ENCODE data around the gene KLHL29.

The KLHL29 gene

DNA sequence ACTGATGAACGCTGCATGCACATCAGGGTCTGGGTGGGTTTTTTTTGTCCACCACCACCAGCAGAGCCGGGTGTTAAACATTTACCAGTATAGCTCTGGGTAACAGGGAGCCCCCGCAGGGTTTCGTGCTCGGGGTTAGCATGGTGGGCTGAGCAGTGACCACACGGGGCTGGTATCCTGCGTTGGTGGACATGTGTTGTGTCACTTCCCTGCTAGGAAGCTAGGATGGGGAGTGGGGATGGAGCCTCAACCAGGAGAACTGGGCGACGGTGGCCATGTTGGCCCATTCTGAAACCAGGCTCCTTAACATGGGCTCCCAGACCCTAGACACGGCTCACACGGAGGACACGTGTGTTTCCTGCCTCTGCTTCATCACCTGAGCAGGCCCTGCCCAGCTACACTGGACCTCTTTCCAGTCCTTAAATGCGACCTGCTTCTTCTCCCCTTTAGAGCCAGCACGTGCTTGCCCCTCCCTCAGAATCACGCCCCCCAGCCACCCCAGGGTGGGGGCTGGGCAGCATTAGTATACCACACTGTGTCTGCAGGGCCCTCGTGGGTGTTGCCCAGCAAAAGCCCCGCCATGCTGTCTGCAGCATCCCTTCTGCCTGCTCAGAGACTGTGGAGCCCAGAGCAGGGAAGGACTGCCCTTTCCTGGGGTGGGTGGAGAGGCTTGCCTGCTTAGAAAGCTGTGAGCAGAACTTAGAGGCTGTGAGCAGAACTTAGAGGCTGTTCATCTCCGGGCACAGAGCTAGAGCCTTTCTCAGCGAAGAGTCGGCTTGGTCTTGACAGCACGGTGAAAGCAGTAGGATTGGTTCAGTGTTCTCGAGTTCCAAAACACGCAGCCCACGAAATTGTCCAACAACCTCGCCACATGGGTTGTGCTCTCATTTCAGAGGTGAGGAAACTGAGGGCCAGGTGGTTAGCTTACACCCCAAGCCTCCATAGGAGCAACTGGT is 142.1 kb downstream of the KLHL29 start:
- no peak overlapping the region for H3K4me3 ChIP-seq (ENCODE audit: low read depth, low read length)

DNA sequence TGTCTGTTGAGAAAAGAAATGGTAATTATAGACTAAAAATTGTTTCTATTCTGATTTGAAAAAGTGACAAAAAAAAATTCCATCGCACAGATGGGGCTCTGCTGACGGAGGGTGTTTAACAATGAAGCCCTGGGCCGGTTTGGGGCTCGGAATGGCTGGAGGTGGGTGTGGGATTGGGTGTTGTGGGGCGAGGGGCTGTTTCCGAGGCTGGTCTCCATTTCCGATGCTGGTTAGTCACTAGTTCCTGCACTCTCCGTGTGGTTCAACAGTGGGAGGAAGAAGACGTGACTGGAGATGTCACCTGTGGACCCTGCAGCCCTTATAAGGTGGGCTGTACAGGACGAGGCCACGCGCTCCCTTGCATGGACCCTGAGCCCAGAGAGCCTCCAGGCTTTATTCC is 143.2 kb downstream of the KLHL29 start:
- no peak overlapping the region for H3K4me3 ChIP-seq (ENCODE audit: low read depth, low read length)

DNA sequence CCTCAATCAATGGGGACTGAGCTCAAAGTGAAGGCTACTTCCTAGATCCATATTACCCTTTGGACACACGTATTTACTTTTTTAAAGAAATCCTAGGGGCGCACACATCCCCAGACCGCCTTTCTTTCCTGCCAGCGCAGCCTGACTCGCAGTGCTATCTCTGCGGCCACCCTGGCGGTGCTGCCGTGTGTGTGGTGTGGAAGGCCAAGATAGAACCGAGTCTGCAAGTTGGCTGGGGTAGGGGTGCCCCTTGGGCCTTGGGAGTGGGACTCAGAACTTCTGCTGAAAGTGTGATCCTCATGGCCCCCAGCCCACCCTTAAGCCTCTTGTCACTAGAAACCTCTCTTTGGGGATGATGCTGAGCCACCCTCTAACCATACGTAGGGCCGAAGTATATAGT is 143.7 kb downstream of the KLHL29 start:
- no peak overlapping the region for H3K4me3 ChIP-seq (ENCODE audit: low read depth, low read length)

DNA sequence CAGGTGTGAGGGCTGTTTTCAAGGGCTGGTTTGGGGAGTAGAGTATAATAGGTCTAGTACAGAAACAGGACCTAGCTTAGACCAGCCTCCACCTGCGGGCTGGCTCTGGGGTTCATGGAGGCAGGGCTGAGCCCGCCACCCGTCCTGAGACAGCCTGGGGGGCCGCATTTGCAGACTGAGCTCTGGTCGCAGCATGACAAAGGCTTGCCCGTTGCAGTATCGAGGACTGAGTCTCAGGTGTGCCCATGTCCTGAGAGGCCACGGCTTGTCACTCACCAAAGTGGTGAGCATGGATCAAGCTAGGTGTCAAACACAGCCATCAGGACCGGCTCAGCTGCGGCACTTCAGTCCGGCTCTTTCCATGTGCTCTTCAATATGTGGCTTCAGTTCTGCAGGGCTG is 144.7 kb downstream of the KLHL29 start:
- H3K4me3 ChIP-seq (ENCODE audit: low read depth, low read length), result no peak overlapping the region

DNA sequence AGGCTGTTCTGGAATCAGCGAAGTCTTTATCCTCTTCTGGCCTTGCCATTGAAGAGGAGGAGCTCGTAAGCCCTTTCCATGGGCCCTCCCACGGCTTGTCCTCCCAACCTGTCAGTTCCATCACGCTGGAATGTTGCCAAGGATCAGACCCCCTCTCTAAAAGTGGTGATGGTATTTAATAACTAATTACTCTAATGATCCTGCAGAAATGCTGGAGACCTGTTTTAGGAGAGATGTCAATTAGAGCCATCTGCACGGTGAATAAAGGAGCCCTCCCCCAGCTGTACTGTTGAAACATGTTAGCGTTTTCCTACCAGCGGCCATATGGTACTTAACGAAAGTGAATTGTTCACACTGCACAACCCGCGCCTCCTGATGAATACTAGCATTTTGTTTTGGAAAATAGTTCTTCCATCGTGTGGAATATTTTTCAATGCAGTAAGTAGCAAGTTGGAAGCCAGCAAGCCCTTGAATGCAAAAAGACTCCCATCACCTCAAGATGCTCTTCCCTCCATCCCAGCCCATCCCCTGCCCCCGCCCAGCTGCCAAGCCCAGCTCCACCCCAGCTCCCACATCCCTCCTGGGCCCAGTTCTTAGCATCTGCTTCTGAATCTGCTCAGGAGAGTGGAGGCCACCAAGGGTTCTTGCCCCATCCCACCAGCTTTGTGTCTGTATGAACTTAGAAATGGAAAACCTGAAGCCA is 145.4 kb downstream of the KLHL29 start:
- H3K4me3 ChIP-seq (ENCODE audit: low read depth, low read length), result no peak overlapping the region

- H3K4me3 ChIP-seq (ENCODE audit: low read depth, low read length), result no peak overlapping the region
Observed at GRCh38 chr2:23530909-23531276, 145.9 kb downstream of the KLHL29 start.

DNA sequence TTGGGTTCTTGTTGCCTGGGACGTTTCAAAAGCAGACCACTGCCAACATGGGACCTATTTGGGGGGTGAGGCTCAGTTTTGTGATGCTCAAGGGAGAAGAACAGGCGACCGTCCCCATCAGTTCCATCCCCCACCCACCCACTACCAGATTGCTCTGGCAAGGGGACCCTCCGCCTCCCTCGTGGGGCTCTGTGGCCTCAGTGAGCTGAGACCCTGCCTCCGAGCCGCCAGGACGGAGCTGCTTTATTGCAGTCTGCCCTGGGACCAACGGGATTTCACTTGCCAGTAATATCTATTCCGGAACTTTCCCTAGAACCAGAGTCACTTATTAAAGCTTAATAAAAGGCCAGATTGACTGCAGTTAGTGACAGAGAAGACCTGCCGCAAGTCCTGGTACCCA is 146.3 kb downstream of the KLHL29 start:
- H3K4me3 ChIP-seq (ENCODE audit: low read depth, low read length), result no peak overlapping the region

DNA sequence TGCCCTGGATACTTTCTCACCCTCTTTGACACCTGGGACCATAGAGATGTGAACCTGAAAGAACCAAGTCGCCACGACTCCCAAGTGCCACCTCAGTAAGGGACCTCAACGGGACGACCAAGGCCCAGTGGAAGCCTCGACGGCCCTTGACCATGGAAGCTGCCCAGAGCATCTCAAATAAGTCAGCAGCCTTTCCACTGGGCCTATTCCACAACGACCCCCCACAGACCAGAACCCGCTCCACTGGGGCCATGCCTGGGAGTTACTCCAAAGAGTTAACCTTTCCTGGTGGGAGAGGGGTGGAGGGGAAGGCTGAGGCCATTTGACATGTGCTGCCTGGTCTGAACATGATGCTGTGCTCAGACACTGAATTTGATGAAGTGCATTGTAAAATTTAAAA is 146.9 kb downstream of the KLHL29 start:
- no peak overlapping the region for H3K4me3 ChIP-seq (ENCODE audit: low read depth, low read length)

DNA sequence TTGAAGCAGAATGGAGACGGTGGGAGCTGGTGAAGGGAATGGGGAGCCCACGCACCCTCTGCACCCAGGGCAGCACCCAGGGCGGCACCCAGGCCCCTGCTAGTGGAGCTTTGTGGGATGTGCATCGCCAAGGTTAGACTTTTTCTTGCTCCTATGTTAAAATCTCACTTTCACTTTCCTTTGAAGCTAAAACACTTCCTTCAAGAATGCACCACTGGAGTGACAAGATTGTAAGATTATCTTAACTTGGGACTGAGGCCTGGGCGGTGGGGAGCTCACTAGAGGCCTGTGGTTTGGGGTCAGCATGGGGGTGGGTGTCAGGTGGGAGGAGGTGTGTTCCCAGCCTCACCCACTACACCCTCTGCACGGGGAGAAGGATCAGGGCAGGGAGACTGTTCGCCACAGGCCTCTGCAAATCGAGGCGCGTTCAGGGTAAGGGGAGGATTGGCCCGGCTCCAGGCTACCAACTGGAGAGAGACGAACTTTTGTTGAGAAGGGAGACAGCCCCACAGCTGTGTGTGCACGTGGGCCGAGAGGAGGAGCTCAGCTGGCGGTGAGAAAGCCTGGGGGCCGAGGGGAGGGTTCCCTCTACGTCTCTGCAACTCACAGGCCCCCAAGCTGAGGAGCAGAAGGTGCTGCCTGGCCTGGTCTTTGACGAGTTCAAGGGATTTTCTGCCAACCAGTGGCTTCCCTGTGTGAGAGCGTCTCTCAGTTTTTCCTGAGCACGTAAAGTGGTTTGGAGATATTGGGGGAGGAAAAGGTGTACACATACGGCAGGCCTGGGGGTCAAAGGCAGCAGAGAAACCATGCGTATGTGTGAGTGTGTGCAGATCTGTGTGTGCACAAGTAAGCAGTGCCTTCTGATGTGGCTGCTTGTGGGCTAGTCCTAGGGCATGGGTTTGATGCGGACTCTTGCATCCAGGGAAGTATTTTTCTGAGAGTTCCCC is 147.7 kb downstream of the KLHL29 start:
- no peak overlapping the region for H3K4me3 ChIP-seq (ENCODE audit: low read depth, low read length)

GRCh38 chr2:23533338-23533695 is 148.3 kb downstream of the KLHL29 start:
- H3K4me3 ChIP-seq (ENCODE audit: low read depth, low read length), result no peak overlapping the region

- no peak overlapping the region for H3K4me3 ChIP-seq (ENCODE audit: low read depth, low read length)
Observed at GRCh38 chr2:23534771-23535170, 149.8 kb downstream of the KLHL29 start.

GRCh38 chr2:23536326-23536725 is 151.3 kb downstream of the KLHL29 start:
- no peak overlapping the region for H3K4me3 ChIP-seq (ENCODE audit: low read depth, low read length)

DNA sequence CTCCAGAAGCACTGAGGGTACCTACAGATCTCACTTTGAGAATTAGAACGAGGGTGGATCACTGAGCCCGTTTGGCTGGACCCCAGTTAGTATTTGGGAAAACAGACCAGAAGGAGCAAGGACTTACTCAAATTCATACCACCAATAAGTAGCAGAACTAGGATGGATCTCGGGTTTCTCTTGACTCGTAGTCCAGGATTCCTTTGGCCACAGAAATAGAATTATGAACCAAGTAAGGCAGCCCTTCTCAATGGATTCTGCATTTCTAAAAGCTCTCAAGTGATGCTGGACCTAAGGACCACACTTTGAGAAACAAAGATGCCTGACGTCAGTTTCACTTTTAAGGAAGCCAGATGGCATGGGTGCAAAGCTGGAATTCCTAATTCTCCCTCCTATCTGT is 153.0 kb downstream of the KLHL29 start:
- H3K4me3 ChIP-seq (ENCODE audit: low read depth, low read length), result no peak overlapping the region

DNA sequence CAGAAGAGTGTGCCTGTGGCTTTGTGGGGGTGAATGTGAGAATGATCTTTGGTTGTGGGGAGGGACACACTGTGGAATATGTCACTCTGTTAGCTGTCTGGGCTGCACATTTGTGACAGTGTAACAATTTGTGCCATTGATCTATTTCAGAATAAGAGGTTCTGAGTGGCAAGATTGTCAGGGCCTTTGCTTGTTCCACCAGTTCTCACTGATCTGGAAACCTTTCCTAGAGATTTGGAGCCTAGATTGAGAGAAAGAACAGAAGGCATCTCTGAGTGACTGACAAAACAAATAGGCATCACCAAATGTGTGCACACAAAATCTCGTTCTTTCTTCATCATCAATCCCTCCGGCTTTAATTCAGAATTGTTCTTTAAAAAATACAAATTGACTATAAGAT is 153.6 kb downstream of the KLHL29 start:
- H3K4me3 ChIP-seq (ENCODE audit: low read depth, low read length), result no peak overlapping the region

DNA sequence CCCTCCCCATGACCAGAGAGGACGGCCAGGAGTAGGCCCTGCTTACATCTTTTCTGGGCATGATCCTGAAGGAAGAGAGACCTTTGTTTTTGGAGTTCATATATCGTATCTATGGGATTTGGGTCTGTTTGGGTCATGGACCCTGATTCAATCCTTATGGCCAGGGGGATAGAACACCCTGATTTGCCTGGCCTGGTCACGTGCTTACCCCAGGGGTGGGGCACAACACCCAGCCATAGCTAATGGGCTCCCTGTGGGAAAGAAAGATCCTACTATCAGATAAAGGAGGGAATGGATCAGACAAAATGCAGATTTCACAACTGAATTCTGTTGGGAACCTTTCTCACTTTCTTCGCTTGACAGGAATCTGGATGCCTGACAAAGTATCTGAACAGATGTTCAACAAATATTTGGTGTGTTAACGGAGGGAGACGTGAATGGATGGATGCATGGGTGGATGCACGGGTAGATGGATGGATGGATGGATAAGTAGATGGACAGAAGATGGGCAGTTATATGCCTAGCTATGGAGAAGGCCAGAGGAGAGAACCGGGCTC is 155.9 kb downstream of the KLHL29 start:
- H3K4me3 ChIP-seq (ENCODE audit: low read depth, low read length), result no peak overlapping the region

DNA sequence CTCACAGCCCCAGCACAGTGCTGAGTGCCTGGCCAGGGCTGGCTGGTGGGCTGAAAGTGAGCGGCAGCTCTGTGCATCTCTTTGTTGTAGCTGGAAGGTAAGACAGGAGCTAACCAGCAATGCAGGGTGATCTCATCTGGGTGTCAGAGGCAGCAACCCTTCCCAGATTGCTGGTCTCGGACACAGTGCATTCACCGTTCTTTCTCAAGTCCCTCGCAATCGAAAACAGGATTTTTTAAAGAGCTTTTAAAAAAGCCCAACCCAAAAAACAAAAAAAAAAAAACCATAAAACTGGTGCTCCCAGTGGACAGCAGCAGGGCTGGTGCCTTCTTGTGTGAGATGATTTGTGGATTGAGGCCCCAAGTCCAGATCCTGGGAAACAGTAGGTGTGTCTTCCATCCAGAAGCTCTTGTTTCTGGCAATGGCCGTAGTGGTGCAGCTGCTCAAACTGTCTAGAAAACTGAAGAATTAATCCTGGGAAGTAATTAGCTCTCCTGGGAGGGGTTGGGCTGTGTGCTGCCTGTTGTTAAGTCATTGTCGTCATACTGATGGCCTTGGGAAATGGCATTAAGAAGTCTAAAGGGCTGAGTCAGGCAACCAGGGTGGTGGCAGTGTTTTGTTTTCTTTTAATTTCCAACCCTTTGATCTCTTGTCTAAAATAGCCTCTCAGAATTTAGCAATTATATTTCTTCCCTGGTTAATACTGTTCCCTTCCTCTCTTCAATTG is 156.7 kb downstream of the KLHL29 start:
- H3K4me3 ChIP-seq (ENCODE audit: low read depth, low read length), result no peak overlapping the region

DNA sequence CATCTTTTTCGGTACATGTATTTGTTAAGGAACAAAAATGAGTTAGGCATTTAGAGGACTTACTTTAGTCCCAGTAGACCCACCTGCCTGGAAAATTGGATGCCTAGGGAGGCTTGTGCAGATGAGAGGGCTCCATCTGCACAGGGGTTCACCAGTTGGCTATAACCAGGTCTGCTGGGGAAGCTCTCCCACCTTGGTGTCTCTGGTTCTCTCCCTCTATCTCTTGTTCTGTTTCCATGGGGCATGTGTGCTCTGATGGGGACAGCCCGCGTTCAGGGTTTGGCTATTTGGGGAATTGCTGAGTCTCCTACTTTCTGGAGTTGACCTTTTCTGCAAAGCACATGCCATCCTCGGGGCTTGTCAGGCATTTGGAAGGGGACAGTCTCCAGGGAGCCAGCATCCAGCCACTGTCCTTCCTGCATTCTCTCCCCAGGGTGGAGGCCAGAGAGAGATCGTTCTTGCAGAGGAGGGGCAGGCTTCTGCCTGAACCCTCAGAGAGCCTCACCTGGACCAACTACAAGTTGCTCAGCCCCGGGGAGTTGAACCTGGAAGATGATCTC is 157.3 kb downstream of the KLHL29 start:
- H3K4me3 ChIP-seq (ENCODE audit: low read depth, low read length), result no peak overlapping the region

GRCh38 chr2:23543302-23543701 is 158.3 kb downstream of the KLHL29 start:
- H3K4me3 ChIP-seq (ENCODE audit: low read depth, low read length), result no peak overlapping the region

- no peak overlapping the region for H3K4me3 ChIP-seq (ENCODE audit: low read depth, low read length)
Observed at GRCh38 chr2:23543728-23544127, 158.7 kb downstream of the KLHL29 start.

All from iPS-11a (cell line).